ENCODE measurements around the gene OPRM1.

Gene OPRM1

GRCh38 chr6:154053141-154053540 is 14.1 kb downstream of the OPRM1 start:
- no peak for TF ChIP-seq CTCF (IDR thresholded peaks at IDR 0.05; ENCODE audit: low read depth, low read length)
- TF ChIP-seq EZH2phosphoT487 (IDR thresholded peaks at IDR 0.05; ENCODE audit: low read depth): no peak
- no peak overlapping the region for H2AFZ ChIP-seq (ENCODE audit: low read depth, low read length)
- no peaks in the 10 kb centered on the region for H3K79me2 ChIP-seq (ENCODE audit: low read length)
- no peak overlapping the region for H3K4me2 ChIP-seq (ENCODE audit: low read length)
- H3K27ac ChIP-seq (ENCODE audit: low read length): no peak overlapping the region
- no peaks in the 10 kb centered on the region for H3K27me3 ChIP-seq (ENCODE audit: low read depth, low read length)
- no peaks in the 10 kb centered on the region for H3K9me3 ChIP-seq (ENCODE audit: insufficient read depth, low read length)
- H3K4me1 ChIP-seq (ENCODE audit: low read length): no peaks in the 10 kb centered on the region
- H3K4me3 ChIP-seq (ENCODE audit: low read length): no peak overlapping the region
- H3K9ac ChIP-seq (ENCODE audit: low read length): no peak overlapping the region
- no peaks in the 10 kb centered on the region for H3K36me3 ChIP-seq (replicated peaks; ENCODE audit: low read depth, low read length)
- H4K20me1 ChIP-seq (ENCODE audit: insufficient read depth, low read length): no peaks in the 10 kb centered on the region

GRCh38 chr6:154056536-154056935 is 17.5 kb downstream of the OPRM1 start:
- no peaks in the 10 kb centered on the region for H3K4me1 ChIP-seq (ENCODE audit: low read length)
- no peaks in the 10 kb centered on the region for H3K79me2 ChIP-seq (ENCODE audit: low read length)
- H3K4me2 ChIP-seq (ENCODE audit: low read length): no peak overlapping the region
- H3K36me3 ChIP-seq (replicated peaks; ENCODE audit: low read depth, low read length): no peaks in the 10 kb centered on the region
- TF ChIP-seq CTCF (IDR thresholded peaks at IDR 0.05; ENCODE audit: low read depth, low read length): no peak
- TF ChIP-seq EZH2phosphoT487 (IDR thresholded peaks at IDR 0.05; ENCODE audit: low read depth): no peak
- H4K20me1 ChIP-seq (ENCODE audit: insufficient read depth, low read length): no peaks in the 10 kb centered on the region
- no peak overlapping the region for H3K4me3 ChIP-seq (ENCODE audit: low read length)
- H3K27me3 ChIP-seq (ENCODE audit: low read depth, low read length): no peaks in the 10 kb centered on the region
- no peak overlapping the region for H3K27ac ChIP-seq (ENCODE audit: low read length)
- no peak overlapping the region for H3K9ac ChIP-seq (ENCODE audit: low read length)
- H2AFZ ChIP-seq (ENCODE audit: low read depth, low read length): no peak overlapping the region
- H3K9me3 ChIP-seq (ENCODE audit: insufficient read depth, low read length): no peaks in the 10 kb centered on the region

- H3K36me3 ChIP-seq (replicated peaks; ENCODE audit: low read depth, low read length): no peaks in the 10 kb centered on the region
- H3K4me2 ChIP-seq (ENCODE audit: low read length): no peak overlapping the region
- no peak for TF ChIP-seq CTCF (IDR thresholded peaks at IDR 0.05; ENCODE audit: low read depth, low read length)
- TF ChIP-seq EZH2phosphoT487 (IDR thresholded peaks at IDR 0.05; ENCODE audit: low read depth): no peak
- no peaks in the 10 kb centered on the region for H3K79me2 ChIP-seq (ENCODE audit: low read length)
- H4K20me1 ChIP-seq (ENCODE audit: insufficient read depth, low read length): no peaks in the 10 kb centered on the region
- H3K27ac ChIP-seq (ENCODE audit: low read length): no peak overlapping the region
- no peak overlapping the region for H2AFZ ChIP-seq (ENCODE audit: low read depth, low read length)
- H3K4me1 ChIP-seq (ENCODE audit: low read length): no peaks in the 10 kb centered on the region
- H3K9ac ChIP-seq (ENCODE audit: low read length): no peak overlapping the region
- H3K4me3 ChIP-seq (ENCODE audit: low read length): no peak overlapping the region
- H3K9me3 ChIP-seq (ENCODE audit: insufficient read depth, low read length): no peaks in the 10 kb centered on the region
- no peaks in the 10 kb centered on the region for H3K27me3 ChIP-seq (ENCODE audit: low read depth, low read length)
Measured at GRCh38 chr6:154057098-154057497, 18.1 kb downstream of the OPRM1 start.

GRCh38 chr6:154058963-154059680 is 20.1 kb downstream of the OPRM1 start:
- Histone ChIP-seq H3K36me3 (replicated peaks; ENCODE audit: low read depth, low read length) (no peaks in the 10 kb centered on the region), H3K27me3 (ENCODE audit: low read depth, low read length) (no peaks in the 10 kb centered on the region), H4K20me1 (ENCODE audit: insufficient read depth, low read length) (no peaks in the 10 kb centered on the region), H3K9me3 (ENCODE audit: insufficient read depth, low read length) (no peaks in the 10 kb centered on the region), H3K4me3 (ENCODE audit: low read length) (no peak overlapping the region), H3K4me2 (ENCODE audit: low read length) (no peak overlapping the region), H3K4me1 (ENCODE audit: low read length) (no peaks in the 10 kb centered on the region), H3K79me2 (ENCODE audit: low read length) (no peaks in the 10 kb centered on the region), H3K9ac (ENCODE audit: low read length) (no peak overlapping the region), H2AFZ (ENCODE audit: low read depth, low read length) (no peak overlapping the region), H3K27ac (ENCODE audit: low read length) (no peak overlapping the region)
- TF ChIP-seq CTCF (IDR thresholded peaks at IDR 0.05; ENCODE audit: low read depth, low read length) (no peak), EZH2phosphoT487 (IDR thresholded peaks at IDR 0.05; ENCODE audit: low read depth) (no peak)

Data from OCI-LY3 (cell line).